ENCODE measurements around the gene ZNF282. TPM values are rescaled to one million over a fixed set of nuclear protein-coding genes. Genes with fewer than 3 reads are reported as not detected.

The ZNF282 gene
- total RNA-seq, 4 donors from 2014 or later = 16.8 to 24.1 (median 23.0) TPM

GRCh38 chr7:149153346-149153745 is 42.0 kb upstream of the ZNF282 start:
- no peaks in the 10 kb centered on the region for H3K27me3 ChIP-seq
- H3K36me3 ChIP-seq = peaks cover 0 to 25% of the 10 kb centered on the region in 2 donors
- intact Hi-C loops (cut with DNase I; ENCODE audit: low total_unique reads) (no loop called here), in situ Hi-C loops (cut with MboI; ENCODE audit: low sequenced_read_pairs in 4 of 4) (no loop called here)
- no peak for TF ChIP-seq POLR2A (IDR thresholded peaks at IDR 0.05)
- no peak for TF ChIP-seq CTCF (IDR thresholded peaks at IDR 0.05 in 4 of 5, conservative IDR thresholded peaks at IDR 0.05 in 1 of 5)
- ATAC-seq = no peak
- no peak overlapping the region for H3K4me3 ChIP-seq
- H3K9me3 ChIP-seq = no peaks in the 10 kb centered on the region
- H3K4me1 ChIP-seq = peaks cover 6 to 9% of the 10 kb centered on the region in 2 donors
- no peak overlapping the region for H3K27ac ChIP-seq
- DNase-seq = no peak

- Histone ChIP-seq H3K27me3 (no peaks in the 10 kb centered on the region), H3K9me3 (no peaks in the 10 kb centered on the region), H3K36me3 (peaks cover 0 to 25% of the 10 kb centered on the region in 2 donors), H3K4me1 (peaks cover 0 to 6% of the 10 kb centered on the region in 2 donors), H3K4me3 (no peak overlapping the region), H3K27ac (no peak overlapping the region)
- ATAC-seq = no peak
- in situ Hi-C loops (cut with MboI; ENCODE audit: low sequenced_read_pairs in 4 of 4) (no loop called here), intact Hi-C loops (cut with DNase I; ENCODE audit: low total_unique reads) (no loop called here)
- no peak for DNase-seq
- TF ChIP-seq CTCF (IDR thresholded peaks at IDR 0.05 in 4 of 5, conservative IDR thresholded peaks at IDR 0.05 in 1 of 5) = no peak
- no peak for TF ChIP-seq POLR2A (IDR thresholded peaks at IDR 0.05)
Measured at GRCh38 chr7:149154056-149154455, 41.3 kb upstream of the ZNF282 start.

GRCh38 chr7:149156898-149157297 is 38.4 kb upstream of the ZNF282 start:
- peaks cover 0 to 25% of the 10 kb centered on the region in 2 donors for H3K36me3 ChIP-seq
- H3K27me3 ChIP-seq = no peaks in the 10 kb centered on the region
- no peaks in the 10 kb centered on the region for H3K9me3 ChIP-seq
- TF ChIP-seq CTCF (IDR thresholded peaks at IDR 0.05 in 4 of 5, conservative IDR thresholded peaks at IDR 0.05 in 1 of 5) = no peak
- TF ChIP-seq POLR2A (IDR thresholded peaks at IDR 0.05) = no peak
- in situ Hi-C loops (cut with MboI; ENCODE audit: low sequenced_read_pairs in 4 of 4) (no loop called here), intact Hi-C loops (cut with DNase I; ENCODE audit: low total_unique reads) (no loop called here)
- DNase-seq (no peak), ATAC-seq (no peak)
- no peak overlapping the region for H3K4me3 ChIP-seq
- H3K4me1 ChIP-seq = peaks cover 0 to 6% of the 10 kb centered on the region in 2 donors
- H3K27ac ChIP-seq = no peak overlapping the region

GRCh38 chr7:149161241-149161848 is 34.0 kb upstream of the ZNF282 start:
- in situ Hi-C loops (cut with MboI; ENCODE audit: low sequenced_read_pairs in 4 of 4) (no loop called here), intact Hi-C loops (cut with DNase I; ENCODE audit: low total_unique reads) (no loop called here)
- ATAC-seq (no peak), DNase-seq (no peak)
- Histone ChIP-seq H3K4me3 (no peak overlapping the region), H3K27ac (no peak overlapping the region), H3K9me3 (no peaks in the 10 kb centered on the region), H3K27me3 (no peaks in the 10 kb centered on the region), H3K36me3 (peaks cover 5 to 30% of the 10 kb centered on the region in 2 donors), H3K4me1 (peaks cover 0 to 6% of the 10 kb centered on the region in 2 donors)
- TF ChIP-seq POLR2A (IDR thresholded peaks at IDR 0.05) (no peak), CTCF (IDR thresholded peaks at IDR 0.05 in 4 of 5, conservative IDR thresholded peaks at IDR 0.05 in 1 of 5) (no peak)

GRCh38 chr7:149166142-149166541 is 29.2 kb upstream of the ZNF282 start:
- no peak for ATAC-seq
- intact Hi-C loops (cut with DNase I; ENCODE audit: low total_unique reads) (no loop called here), in situ Hi-C loops (cut with MboI; ENCODE audit: low sequenced_read_pairs in 4 of 4) (no loop called here)
- DNase-seq = no peak
- no peaks in the 10 kb centered on the region for H3K4me1 ChIP-seq
- no peak overlapping the region for H3K27ac ChIP-seq
- no peak for TF ChIP-seq POLR2A (IDR thresholded peaks at IDR 0.05)
- no peak for TF ChIP-seq CTCF (IDR thresholded peaks at IDR 0.05 in 4 of 5, conservative IDR thresholded peaks at IDR 0.05 in 1 of 5)
- H3K4me3 ChIP-seq = no peak overlapping the region
- H3K27me3 ChIP-seq = no peaks in the 10 kb centered on the region
- H3K36me3 ChIP-seq = peaks cover 11 to 71% of the 10 kb centered on the region in 2 donors
- H3K9me3 ChIP-seq = no peaks in the 10 kb centered on the region

Data from gastrocnemius medialis (tissue), 4 donors.